Thymus (tissue), 11 donors: Measurements from ENCODE around the gene SLC12A5. TPM values are rescaled to one million over a fixed set of nuclear protein-coding genes. Genes with fewer than 3 reads are reported as not detected.

Source experiments
- DNase-seq, 9 donors: peaks; one replicate each; pipeline ENCODE4 v3.0.0-alpha.2; 2013; ENCODE audit warnings: low spot score in 9 of 9, low read depth in 6 of 9, missing footprints in 1 of 9
- H3K27ac ChIP-seq, 2 donors: one replicate each; pipeline ENCODE4 v1.5.1; 2013; ENCODE audit warnings: control low read depth in 1 of 2, low read depth in 1 of 2, low read length in 1 of 2, mild to moderate bottlenecking in 1 of 2, moderate library complexity in 1 of 2
- H3K27me3 ChIP-seq, 2 donors: one replicate each; pipeline ENCODE4 v1.5.1; 2013; ENCODE audit warnings: low read length in 1 of 2; ENCODE audit not compliant: control insufficient read depth in 2 of 2, insufficient read depth in 1 of 2
- H3K36me3 ChIP-seq, 2 donors: one replicate each; pipeline ENCODE4 v1.5.1; 2013; ENCODE audit warnings: low read length in 1 of 2, mild to moderate bottlenecking in 1 of 2, moderate library complexity in 1 of 2; ENCODE audit not compliant: control insufficient read depth in 2 of 2, insufficient read depth in 2 of 2
- H3K4me1 ChIP-seq, 2 donors: one replicate each; pipeline ENCODE4 v1.5.1; 2013; ENCODE audit warnings: low read length in 2 of 2; ENCODE audit not compliant: control insufficient read depth in 2 of 2, insufficient read depth in 2 of 2
- H3K4me3 ChIP-seq, 2 donors: one replicate each; pipeline ENCODE4 v1.5.1; 2013; ENCODE audit warnings: low read length in 2 of 2, control low read depth in 1 of 2, mild to moderate bottlenecking in 1 of 2
- H3K9me3 ChIP-seq, 2 donors: one replicate each; pipeline ENCODE4 v1.5.1; 2013; ENCODE audit warnings: low read length in 1 of 2, mild to moderate bottlenecking in 1 of 2; ENCODE audit not compliant: control insufficient read depth in 2 of 2, insufficient read depth in 1 of 2
- WGBS: extraction: QIAGEN DNeasy Blood & Tissue Kit; methylation state at CpG from one replicate; pipeline ENCODE4 v1.1.7; 2013; 5-methylcytosine and 5-hydroxymethylcytosine counted together
- polyA plus RNA-seq: library from polyadenylated mRNA; stranded (reverse); fragments of 200-250 nt; gene quantifications from one replicate; pipeline ENCODE4 v1.2.3, GENCODE V29; 2013
- total RNA-seq: library from RNA; stranded (reverse); fragments of 120-200 nt; gene quantifications from one replicate; pipeline ENCODE4 v1.2.4, GENCODE V29; 2013
- donor health status: healthy.

The SLC12A5 gene
- total and polyA plus RNA-seq, 2 donors: 0.90 to 4.0 TPM

DNA sequence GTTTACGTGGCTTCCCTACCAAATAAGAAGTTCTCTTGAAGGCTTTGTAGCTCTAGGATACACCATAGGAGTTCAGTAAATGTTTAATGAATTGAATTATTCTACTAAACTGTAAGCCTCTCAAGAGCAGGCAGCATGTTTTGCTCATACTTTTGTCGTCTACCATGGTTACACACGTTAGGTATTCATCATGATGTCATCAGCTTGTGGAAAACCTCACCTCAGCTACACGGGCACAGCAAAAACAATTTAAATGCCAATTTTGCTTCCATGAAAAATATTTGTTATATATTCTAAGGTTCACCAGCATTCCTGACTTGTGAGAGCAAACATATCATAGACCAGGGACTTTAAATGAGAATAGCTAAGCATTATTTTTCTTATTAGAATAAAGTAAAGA, 44.0 kb downstream of the SLC12A5 start:
- Histone ChIP-seq H3K27me3 (no peaks in the 10 kb centered on the region), H3K9me3 (no peaks in the 10 kb centered on the region), H3K36me3 (peaks cover 30 to 41% of the 10 kb centered on the region in 2 donors), H3K27ac (no peak overlapping the region), H3K4me3 (no peak overlapping the region), H3K4me1 (no peaks in the 10 kb centered on the region)
- WGBS: 97% methylated on average over 4 of the region's 4 CpGs
- DNase-seq: no peak

DNA sequence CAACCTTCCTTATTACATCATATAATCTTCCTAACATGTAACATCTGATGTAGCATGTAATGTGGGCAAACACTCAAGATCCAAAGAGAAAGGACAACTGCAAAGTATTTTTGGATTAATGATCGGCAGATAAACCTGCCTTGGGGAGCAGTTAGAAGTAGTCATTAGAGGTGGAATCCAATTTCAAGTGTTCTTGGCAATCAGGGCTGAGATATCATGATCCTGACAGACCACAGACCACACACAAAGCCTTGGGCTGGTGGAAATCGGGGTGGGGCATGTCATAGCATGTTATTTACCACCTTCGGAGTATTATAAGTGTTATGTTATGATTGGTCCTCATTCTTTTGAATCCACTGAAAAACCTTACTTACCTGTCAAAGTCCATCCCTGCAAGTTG, 44.4 kb downstream of the SLC12A5 start:
- Histone ChIP-seq H3K4me1 (no peaks in the 10 kb centered on the region), H3K36me3 (peaks cover 31 to 41% of the 10 kb centered on the region in 2 donors), H3K27ac (no peak overlapping the region), H3K9me3 (no peaks in the 10 kb centered on the region), H3K4me3 (no peak overlapping the region), H3K27me3 (no peaks in the 10 kb centered on the region)
- no peak for DNase-seq
- WGBS: 90% methylated on average over 3 of the region's 3 CpGs

DNA sequence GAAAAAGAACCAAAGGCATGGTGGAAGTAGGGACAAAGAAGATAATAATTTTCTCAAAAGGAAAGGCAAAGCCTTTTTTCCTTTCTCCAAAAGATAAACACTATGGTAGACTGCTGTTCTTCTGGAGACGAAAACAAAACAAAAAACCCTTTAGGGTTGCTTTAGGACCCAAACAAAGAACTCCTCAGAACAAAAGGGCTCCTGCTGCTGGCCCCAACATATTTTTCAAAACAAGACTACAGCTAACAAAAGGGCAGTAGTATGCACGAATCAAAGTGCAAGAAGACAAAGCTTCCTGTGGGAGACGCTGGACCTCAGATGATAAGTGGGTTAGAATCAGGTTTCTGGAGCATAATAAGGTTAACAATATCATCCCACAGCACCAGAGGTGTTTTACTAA, 45.0 kb downstream of the SLC12A5 start:
- Histone ChIP-seq H3K4me1 (no peaks in the 10 kb centered on the region), H3K27me3 (no peaks in the 10 kb centered on the region), H3K4me3 (no peak overlapping the region), H3K36me3 (peaks cover 33 to 43% of the 10 kb centered on the region in 2 donors), H3K9me3 (no peaks in the 10 kb centered on the region), H3K27ac (no peak overlapping the region)
- DNase-seq: no peak
- WGBS: 96% methylated on average over 3 of the region's 3 CpGs

DNA sequence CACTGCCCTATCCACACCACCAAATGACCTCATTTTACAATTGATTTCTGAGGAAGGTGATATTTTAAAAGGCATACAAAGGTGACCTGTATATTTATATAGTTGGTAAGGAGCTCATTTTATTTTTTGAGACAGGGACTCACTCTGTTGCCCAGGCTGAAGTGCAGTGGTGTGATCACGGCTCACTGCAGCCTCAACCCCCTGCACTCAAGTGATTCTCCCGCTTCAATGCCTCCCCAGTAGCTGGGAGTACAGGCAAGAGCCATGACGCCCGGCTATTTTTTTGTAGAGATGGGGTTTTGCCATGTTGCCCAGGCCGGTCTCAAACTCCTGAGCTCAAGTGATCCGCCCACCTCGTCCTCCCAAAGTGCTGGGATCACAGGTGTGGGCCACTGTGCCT, 47.8 kb downstream of the SLC12A5 start:
- DNase-seq: no peak
- Histone ChIP-seq H3K4me1 (no peaks in the 10 kb centered on the region), H3K4me3 (no peak overlapping the region), H3K27me3 (no peaks in the 10 kb centered on the region), H3K27ac (no peak overlapping the region), H3K9me3 (no peaks in the 10 kb centered on the region), H3K36me3 (peaks cover 32 to 36% of the 10 kb centered on the region in 2 donors)
- 90% methylated on average over 7 of the region's 7 CpGs for WGBS

DNA sequence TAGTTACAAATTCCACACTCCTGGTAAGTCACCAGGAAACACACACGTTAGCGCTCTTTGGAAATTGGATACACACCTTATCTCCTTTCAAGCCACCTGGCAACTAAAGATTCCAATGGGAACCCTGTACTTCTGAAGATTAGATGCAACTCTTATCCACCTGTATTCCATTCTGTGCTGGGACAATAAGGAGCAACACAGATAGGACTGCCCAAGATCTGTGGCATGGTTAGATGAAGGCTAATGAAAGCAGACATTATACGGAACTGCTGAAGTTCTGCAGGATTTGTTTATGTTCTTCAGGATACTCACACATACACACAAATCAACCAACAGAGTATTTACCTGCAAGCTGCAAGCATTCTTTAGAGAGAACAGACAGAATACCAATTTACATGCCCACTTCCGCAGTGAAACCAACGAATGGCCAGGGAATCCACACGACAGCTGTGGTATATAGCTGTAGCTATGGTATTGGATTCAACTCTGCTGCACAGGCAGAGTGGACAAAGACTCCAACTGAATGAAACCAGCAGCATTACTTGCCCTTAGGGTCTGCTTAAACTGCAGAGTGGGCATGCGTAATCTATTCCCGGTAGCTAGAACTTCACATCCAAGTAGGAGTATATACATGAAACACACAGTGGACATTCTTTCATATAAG, 48.8 kb downstream of the SLC12A5 start:
- no peak for DNase-seq
- Histone ChIP-seq H3K27ac (no peak overlapping the region), H3K4me1 (no peaks in the 10 kb centered on the region), H3K4me3 (no peak overlapping the region), H3K9me3 (no peaks in the 10 kb centered on the region), H3K27me3 (no peaks in the 10 kb centered on the region), H3K36me3 (peaks cover 32 to 36% of the 10 kb centered on the region in 2 donors)
- 99% methylated on average over 8 of the region's 8 CpGs for WGBS

DNA sequence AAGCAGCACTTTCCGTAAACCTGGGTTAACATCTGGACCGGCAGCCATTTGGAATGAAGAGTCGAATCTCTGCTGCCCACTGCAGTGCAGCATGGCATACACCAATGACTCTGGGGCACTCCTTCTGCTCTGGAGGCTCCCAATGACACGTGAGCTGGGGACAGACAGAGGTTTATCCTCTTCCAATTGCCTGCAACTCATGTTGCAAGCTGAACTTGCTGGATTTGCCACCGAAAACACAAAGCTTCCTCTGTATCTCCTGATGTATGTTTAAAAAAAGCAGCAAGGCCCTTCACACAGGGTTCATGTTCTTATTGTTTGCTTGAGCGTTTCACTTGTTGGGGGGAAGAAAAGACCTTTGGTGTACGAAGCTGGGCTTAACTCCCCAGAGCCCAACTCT, 49.9 kb downstream of the SLC12A5 start:
- Histone ChIP-seq H3K4me3 (no peak overlapping the region), H3K4me1 (no peaks in the 10 kb centered on the region), H3K36me3 (peaks cover 30 to 36% of the 10 kb centered on the region in 2 donors), H3K27ac (no peak overlapping the region), H3K27me3 (no peaks in the 10 kb centered on the region), H3K9me3 (no peaks in the 10 kb centered on the region)
- WGBS: 95% methylated on average over 7 of the region's 7 CpGs
- DNase-seq: no peak

DNA sequence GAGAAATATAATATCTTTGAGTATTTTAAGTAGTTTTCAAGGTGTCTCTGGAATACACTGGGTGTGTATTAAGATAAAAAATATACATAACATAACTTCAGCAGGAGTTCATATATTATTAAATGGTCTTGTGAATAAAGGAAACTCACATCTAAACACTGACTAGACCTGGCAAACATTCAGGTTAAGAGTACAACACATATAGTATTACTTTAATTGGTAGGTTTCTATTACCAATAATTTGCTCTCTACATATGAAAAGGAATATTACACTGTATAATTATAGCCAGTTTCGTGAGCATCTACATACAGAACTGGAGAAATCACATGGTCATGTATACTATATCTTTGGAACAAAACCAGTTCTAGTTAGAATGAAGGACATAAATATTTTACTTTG, 52.1 kb downstream of the SLC12A5 start:
- H3K27ac ChIP-seq: no peak overlapping the region
- H3K4me3 ChIP-seq: no peak overlapping the region
- no peaks in the 10 kb centered on the region for H3K9me3 ChIP-seq
- H3K27me3 ChIP-seq: no peaks in the 10 kb centered on the region
- 94% methylated on average over 1 of the region's 1 CpG for WGBS
- no peak for DNase-seq
- no peaks in the 10 kb centered on the region for H3K4me1 ChIP-seq
- peaks cover 16 to 27% of the 10 kb centered on the region in 2 donors for H3K36me3 ChIP-seq

DNA sequence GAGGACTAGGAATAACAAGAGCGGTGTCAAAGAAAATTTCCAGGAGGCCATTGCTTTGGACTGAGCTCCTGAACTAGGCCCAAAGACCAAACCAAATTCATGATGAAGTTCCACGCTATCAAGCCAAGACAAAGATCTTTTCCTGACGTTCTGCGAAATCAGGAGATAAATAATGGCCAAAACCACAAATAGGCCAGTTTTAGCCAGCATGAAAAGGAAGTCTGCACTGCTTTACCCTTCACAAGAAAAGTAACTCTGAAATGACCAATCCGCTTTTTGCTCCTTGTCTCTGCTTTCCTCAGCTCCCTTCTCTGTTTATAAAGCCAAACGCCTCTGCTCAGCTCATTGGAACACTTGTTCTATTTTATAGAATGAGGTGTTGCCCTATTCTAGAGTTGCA, 54.1 kb downstream of the SLC12A5 start:
- H3K4me3 ChIP-seq: no peak overlapping the region
- no peak overlapping the region for H3K27ac ChIP-seq
- no peak for DNase-seq
- H3K9me3 ChIP-seq: no peaks in the 10 kb centered on the region
- peaks cover 2 to 6% of the 10 kb centered on the region in 2 donors for H3K4me1 ChIP-seq
- WGBS: 94% methylated on average over 6 of the region's 6 CpGs
- H3K27me3 ChIP-seq: no peaks in the 10 kb centered on the region
- H3K36me3 ChIP-seq: peaks cover 13 to 17% of the 10 kb centered on the region in 2 donors

DNA sequence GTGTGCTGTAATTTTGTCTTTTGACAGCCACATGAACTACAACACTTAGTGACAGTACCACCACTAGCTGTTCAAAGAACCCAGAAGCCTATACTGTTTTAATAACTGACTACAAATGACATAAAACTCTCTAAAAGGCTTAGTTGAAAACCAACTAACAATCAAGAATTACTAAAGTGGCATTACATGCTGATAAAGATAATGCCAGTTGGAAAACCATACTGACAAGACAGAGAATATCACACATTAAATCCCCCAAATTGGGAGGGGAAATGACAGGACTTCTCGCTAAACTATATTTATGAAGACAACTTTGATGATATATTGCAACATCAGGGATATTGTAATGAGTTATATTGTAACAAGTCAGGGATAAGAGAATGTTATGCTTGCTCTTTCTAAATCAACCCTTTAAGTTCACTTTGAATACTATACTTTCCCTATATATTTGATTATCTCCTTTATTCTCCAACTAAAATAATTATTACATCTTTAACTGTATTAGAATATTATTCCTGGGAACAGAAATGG, 54.6 kb downstream of the SLC12A5 start:
- H3K36me3 ChIP-seq: peaks cover 8 to 12% of the 10 kb centered on the region in 2 donors
- no peak for DNase-seq
- no peaks in the 10 kb centered on the region for H3K27me3 ChIP-seq
- no peaks in the 10 kb centered on the region for H3K9me3 ChIP-seq
- no peak overlapping the region for H3K27ac ChIP-seq
- no peak overlapping the region for H3K4me3 ChIP-seq
- WGBS: 100% methylated on average over 1 of the region's 1 CpG
- peaks cover 5 to 11% of the 10 kb centered on the region in 2 donors for H3K4me1 ChIP-seq
